ENCODE data around the gene GLG1. TPM values are rescaled to one million over a fixed set of nuclear protein-coding genes. Genes with fewer than 3 reads are reported as not detected.

The GLG1 gene
- total RNA-seq, 1 donor from 2014 or later, result 193 TPM

DNA sequence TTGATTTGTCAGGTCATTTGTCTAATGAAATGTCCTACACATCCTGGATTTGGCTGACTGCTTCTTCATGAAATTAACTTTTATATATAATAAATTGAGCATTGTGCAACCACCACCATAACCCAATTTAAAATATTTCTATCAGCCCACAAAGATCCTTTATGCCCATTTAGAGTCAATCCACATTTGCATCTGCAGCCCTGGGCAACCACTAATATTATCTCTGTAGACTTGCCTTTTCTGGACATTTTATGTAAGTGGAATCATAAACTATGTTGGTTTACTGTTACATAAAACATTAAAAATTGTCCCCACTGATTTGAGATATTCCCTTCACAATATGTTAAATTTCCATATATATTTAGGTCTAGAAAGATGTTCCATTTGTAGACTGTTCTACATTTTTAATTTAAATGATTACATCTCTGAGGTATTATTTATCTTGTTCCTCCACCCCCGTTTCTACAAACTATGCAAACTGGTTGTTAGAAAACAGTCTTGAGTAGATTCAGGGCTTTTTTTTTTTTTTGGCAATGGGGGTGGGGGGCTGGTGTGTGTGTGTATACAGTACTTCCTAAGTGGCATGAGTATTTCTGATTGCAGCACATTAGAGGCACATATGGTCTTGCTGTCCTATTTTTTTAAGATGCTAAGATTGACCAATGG, 43.1 kb upstream of the GLG1 start:
- H3K36me3 Mint-ChIP-seq, result peaks cover 9% of the 10 kb centered on the region
- no peak for DNase-seq (ENCODE audit: low spot score in 2 of 2, unreplicated experiment in 2 of 2)
- TF ChIP-seq, protein P1, sequence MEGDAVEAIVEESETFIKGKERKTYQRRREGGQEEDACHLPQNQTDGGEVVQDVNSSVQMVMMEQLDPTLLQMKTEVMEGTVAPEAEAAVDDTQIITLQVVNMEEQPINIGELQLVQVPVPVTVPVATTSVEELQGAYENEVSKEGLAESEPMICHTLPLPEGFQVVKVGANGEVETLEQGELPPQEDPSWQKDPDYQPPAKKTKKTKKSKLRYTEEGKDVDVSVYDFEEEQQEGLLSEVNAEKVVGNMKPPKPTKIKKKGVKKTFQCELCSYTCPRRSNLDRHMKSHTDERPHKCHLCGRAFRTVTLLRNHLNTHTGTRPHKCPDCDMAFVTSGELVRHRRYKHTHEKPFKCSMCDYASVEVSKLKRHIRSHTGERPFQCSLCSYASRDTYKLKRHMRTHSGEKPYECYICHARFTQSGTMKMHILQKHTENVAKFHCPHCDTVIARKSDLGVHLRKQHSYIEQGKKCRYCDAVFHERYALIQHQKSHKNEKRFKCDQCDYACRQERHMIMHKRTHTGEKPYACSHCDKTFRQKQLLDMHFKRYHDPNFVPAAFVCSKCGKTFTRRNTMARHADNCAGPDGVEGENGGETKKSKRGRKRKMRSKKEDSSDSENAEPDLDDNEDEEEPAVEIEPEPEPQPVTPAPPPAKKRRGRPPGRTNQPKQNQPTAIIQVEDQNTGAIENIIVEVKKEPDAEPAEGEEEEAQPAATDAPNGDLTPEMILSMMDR (IDR thresholded peaks at IDR 0.05; ENCODE audit: unreplicated experiment), result no peak
- peaks cover 9% of the 10 kb centered on the region for H3K4me1 Mint-ChIP-seq
- no peak overlapping the region for H3K27ac Mint-ChIP-seq
- no peaks in the 10 kb centered on the region for H3K9me3 Mint-ChIP-seq
- H3K4me3 Mint-ChIP-seq, result no peak overlapping the region
- no peaks in the 10 kb centered on the region for H3K27me3 Mint-ChIP-seq (ENCODE audit: low read depth)

DNA sequence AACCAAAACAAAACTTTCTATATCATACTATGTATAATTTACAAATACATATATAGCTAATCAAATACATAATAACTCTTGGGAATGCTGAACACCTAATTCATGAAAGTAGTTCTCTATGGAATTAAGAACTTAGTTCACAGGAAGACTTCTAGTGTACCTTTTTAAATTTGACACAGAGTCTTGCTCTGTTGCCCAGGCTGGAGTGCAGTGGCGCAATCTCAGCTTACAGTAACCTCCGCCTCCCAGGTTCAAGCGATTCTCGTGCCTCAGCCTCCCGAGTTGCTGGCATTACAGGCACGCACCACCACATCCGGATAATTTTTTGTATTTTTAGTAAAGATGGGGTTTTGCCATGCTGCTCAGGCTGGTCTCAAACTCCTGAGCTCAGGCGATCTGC, 35.1 kb upstream of the GLG1 start:
- peaks cover 16% of the 10 kb centered on the region for H3K36me3 Mint-ChIP-seq
- H3K27me3 Mint-ChIP-seq (ENCODE audit: low read depth), result no peaks in the 10 kb centered on the region
- no peak for DNase-seq (ENCODE audit: low spot score in 2 of 2, unreplicated experiment in 2 of 2)
- peaks cover under 1% of the 10 kb centered on the region for H3K4me1 Mint-ChIP-seq
- no peak overlapping the region for H3K4me3 Mint-ChIP-seq
- H3K9me3 Mint-ChIP-seq, result no peaks in the 10 kb centered on the region
- TF ChIP-seq, protein P1 (IDR thresholded peaks at IDR 0.05; ENCODE audit: unreplicated experiment), result no peak
- H3K27ac Mint-ChIP-seq, result no peak overlapping the region

DNA sequence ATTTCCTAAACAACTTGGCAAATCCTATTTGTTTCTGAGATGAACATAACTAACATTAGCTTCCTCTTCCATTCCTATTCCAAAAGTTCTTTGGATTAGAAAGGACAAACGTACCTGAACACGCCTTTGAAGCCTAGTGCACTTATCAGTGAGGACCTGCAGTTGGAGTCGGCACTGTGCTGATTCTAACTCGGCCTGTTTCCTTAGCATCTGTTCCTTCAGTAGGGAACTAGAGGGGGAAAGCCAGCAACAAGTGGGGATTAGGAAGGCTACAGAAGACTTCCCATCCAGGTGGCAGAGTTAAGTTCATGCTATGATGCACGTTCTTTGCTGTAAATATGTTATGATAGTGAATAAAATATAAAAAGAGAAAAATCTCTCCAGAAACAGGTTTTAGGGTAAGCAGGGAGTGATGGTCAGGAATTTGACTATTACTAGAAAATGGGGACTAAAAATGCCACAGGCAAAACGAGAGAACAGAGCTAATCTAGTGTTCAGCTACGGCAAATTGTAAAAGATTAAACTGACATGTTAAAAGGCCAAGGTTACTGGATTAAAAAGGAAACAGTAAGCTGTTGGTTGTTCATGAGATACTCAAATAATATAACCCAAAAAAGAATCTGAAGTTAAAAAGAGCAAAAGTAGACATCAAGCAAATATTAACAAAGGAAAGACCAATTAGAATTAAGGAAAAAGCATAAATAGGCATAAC, 31.0 kb upstream of the GLG1 start:
- Mint-ChIP-seq H3K27me3 (ENCODE audit: low read depth) (no peaks in the 10 kb centered on the region), H3K27ac (no peak overlapping the region), H3K36me3 (peaks cover 15% of the 10 kb centered on the region), H3K9me3 (no peaks in the 10 kb centered on the region), H3K4me1 (no peaks in the 10 kb centered on the region), H3K4me3 (no peak overlapping the region)
- TF ChIP-seq, protein P1 (IDR thresholded peaks at IDR 0.05; ENCODE audit: unreplicated experiment), result no peak
- no peak for DNase-seq (ENCODE audit: low spot score in 2 of 2, unreplicated experiment in 2 of 2)

DNA sequence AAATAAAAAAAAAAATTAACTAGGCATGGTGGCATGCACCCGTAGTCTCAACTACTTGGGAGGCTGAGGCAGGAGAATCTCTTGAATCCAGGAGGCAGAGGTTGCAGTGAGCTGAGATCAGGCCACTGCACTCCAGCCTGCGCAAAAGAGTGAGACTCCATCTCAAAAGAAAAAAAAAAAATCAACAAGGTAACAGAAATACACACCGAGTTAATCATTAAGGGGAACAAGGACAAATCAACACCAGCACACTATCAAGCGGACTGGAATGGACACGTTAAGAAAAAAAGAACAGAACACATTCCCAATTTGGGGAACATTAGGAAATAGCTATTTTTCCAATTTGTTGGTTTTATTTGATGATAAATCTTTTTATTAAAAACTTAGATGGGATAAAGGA, 28.4 kb upstream of the GLG1 start:
- no peaks in the 10 kb centered on the region for H3K9me3 Mint-ChIP-seq
- no peaks in the 10 kb centered on the region for H3K27me3 Mint-ChIP-seq (ENCODE audit: low read depth)
- no peak overlapping the region for H3K27ac Mint-ChIP-seq
- H3K4me1 Mint-ChIP-seq, result no peaks in the 10 kb centered on the region
- no peak overlapping the region for H3K4me3 Mint-ChIP-seq
- DNase-seq (ENCODE audit: low spot score in 2 of 2, unreplicated experiment in 2 of 2), result no peak
- peaks cover 24% of the 10 kb centered on the region for H3K36me3 Mint-ChIP-seq
- TF ChIP-seq, protein P1 (IDR thresholded peaks at IDR 0.05; ENCODE audit: unreplicated experiment), result no peak

DNA sequence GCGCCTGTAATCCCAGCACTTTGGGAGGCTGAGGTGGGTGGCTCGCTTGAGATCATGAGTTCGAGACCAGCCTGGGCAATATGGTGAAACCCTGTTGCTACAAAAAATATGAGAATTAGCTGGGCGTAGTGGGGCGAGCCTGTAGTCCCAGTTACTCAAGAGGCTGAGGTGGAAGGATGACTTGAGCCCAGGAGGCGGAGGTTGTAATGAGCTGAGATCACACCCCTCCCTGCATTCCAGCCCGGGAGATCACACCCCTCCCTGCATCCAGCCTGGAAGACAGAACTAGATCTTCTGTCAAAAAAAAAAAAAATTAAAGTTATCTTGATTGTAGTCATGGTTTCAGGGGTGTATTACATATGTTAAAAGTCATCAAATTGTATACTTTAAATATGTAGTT, 26.8 kb upstream of the GLG1 start:
- no peak for DNase-seq (ENCODE audit: low spot score in 2 of 2, unreplicated experiment in 2 of 2)
- Mint-ChIP-seq H3K4me3 (no peak overlapping the region), H3K27me3 (ENCODE audit: low read depth) (no peaks in the 10 kb centered on the region), H3K9me3 (no peaks in the 10 kb centered on the region), H3K36me3 (peaks cover 25% of the 10 kb centered on the region), H3K4me1 (no peaks in the 10 kb centered on the region), H3K27ac (no peak overlapping the region)
- TF ChIP-seq, protein P1 (IDR thresholded peaks at IDR 0.05; ENCODE audit: unreplicated experiment), result no peak
